ENCODE measurements around the gene WDR90.
A peak's percentile ranks its signal among the peaks of the same experiment; 100 is the strongest.

The WDR90 gene

GRCh38 chr16:648781-649589 lies at the start of gene WDR90:
WDR90 (plus strand) TSS chr16:649365; CDS start chr16:649417, 52 bp downstream.
- peak; percentile 77 to 90 (median 80) for DNase-seq

- no peak for DNase-seq
These were observed 48.4 kb upstream of the WDR90 start for GRCh38 chr16:600781-601180.

DNA sequence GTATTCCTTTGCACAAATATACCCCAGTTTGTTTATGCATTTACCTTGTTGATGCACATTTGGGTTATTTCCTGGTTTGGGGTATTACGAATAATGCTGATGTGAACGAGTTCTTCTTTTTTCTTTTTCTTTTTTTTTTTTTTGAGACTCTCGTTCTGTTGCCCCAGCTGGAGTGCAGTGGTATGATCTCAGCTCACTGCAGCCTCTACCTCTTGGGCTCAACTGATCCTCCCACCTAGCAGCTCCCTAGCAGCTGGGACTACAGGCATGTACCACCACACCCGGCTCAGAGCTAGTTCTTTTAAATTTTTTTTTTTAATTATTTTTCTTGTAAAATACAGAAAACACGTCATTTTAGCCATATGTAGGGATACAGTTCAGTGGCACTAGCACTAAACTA lies 45.2 kb upstream of the WDR90 start:
- no peak for DNase-seq

DNA sequence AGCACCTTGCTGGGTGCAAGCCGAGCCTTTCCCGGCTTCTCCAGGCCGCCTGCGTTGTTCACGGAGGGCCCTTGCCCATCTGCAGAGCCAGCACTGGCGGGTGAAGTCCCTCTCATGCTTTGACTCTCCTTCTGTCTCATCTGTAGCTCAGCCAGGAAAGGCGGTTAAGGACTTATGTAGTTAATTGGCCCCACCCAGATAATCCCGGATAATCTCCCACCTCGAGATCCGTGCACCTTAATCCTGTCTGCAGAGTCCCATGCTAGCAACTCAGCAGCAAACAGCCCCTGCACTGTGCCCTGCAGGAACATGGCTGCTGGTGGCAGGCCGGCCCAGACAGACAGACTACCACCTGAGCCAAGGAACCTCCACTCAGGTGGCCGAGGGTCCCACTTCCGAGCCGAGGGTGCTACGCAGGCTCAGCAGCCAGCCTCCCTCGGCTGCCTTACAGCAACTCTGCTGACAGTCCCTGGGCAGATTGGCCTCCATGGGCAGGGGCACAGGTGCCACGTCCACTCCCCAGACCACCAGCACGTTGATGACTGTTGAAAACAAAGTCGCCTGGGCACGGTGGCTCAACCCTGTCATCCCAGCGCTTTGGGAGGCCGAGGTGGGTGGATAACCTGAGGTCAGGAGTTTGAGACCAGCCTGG lies 42.4 kb upstream of the WDR90 start:
- DNase-seq = no peak

- no peak for DNase-seq
These were observed 41.1 kb upstream of the WDR90 start for GRCh38 chr16:608019-608418.

DNA sequence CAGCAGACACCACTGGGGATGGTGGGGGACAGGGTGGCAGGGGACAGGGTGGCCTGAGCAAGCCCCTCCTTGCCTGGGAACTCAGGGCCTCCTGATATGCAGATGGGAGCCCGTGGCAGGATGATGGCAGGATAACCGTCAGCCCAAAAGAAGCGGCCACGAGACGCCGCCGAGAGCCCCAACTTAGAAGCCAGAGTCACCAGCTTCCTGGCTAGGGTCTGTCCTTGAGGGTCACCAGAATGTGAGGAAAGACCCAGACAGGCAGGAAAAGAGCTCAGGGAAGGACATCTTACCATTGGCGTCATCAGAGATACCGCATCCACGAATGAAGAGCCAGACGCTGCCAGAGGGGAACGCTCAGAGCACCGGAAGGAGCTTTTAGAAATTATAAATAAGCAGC lies 39.8 kb upstream of the WDR90 start:
- no peak for DNase-seq

DNA sequence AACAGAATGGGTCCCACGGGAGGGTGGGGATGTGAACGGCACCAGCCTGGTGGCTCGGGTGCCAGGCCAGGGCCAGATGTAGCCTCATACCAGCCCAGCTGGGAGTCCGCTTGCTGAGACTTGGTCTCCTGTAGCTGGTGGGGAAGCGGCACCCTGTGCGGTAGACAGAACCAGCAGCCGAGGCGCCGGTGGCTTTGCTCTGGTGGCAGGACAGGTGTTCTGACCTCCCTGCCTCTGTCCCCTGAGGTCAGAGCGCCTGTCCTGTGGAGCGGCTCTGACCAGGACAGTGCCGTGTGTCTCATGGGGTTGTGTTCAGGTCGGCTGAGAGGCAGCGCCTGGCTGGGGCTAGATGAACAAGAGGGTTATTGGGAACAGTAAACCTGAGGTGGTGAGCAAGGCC lies 39.2 kb upstream of the WDR90 start:
- no peak for DNase-seq

GRCh38 chr16:610513-611381 lies 38.4 kb upstream of the WDR90 start:
- peak in 3 of 4 experiments; percentile 14 to 36 (median 23) for DNase-seq

DNA sequence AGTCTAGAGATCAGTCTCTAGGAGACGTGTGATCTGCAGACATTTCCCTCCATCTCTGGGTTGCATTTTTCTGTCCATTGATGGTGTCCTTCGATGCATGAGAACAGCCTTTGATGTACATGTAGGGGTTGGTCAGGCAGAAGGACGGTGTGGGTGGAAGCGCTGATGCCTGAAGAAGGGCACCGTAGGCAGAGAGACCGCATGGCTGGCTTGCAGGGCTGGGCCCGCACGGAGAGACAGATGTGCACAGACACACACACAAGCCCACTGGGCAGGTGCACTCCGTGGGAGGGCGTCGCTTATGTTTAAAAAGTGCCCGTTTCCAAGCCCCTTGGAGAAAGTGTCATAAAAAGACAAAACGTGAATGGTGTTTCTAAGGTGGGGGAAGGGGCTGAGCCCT lies 34.0 kb upstream of the WDR90 start:
- no peak for DNase-seq

- DNase-seq = no peak
These were observed 32.2 kb upstream of the WDR90 start for GRCh38 chr16:616733-617586.

- no peak for DNase-seq
These were observed 31.3 kb upstream of the WDR90 start for GRCh38 chr16:617855-618254.

GRCh38 chr16:619476-620100 lies 29.6 kb upstream of the WDR90 start:
- no peak for DNase-seq

- no peak for DNase-seq
These were observed 28.3 kb upstream of the WDR90 start for GRCh38 chr16:620700-621525.

DNA sequence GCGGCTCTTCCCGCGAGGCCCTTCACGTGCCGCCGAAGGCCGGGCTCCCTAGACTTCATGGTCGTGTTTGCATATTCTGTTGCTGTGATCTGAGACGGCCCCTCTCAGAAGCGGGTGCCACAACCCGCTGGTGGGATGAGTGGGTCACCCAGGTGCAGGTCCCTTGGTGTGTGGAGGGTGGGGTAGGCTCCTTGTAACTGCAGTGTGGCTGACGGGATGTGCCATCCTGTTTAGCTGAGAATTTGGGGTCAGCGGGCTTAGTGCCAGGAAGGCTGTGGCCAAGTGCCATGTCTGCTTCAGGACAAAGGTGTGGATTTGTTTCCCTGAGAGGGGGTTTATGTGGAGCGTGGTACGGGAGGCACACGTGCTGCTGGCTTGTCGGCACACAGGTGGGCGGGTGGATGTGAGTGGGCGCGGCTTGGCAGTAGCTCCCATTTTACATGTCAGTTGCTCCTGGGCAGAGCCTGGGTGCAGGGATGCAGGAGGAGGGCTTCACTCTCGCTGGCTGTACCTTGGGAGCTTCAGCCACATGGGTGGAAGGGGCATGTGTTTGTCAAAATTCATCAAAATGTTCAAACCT lies 27.5 kb upstream of the WDR90 start:
- no peak for DNase-seq

DNA sequence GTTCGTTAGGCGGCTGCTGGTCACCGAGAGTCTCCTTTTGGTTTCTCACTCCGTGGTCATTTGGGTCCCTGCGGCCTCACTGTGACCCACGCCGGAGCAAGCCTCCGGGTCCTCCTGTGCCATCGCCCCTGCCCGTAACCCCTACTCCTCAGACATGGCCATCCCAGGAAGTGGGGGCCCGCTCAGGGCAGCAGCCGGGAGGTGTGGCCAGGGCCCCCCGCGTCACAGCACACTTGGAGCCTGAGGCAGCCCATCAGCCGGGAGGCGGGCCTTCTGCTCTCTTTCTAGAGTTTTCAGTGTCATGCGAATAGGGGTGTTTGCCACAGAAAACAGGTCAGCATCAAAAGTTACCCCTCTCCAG lies 26.3 kb upstream of the WDR90 start:
- DNase-seq = no peak

- no peak for DNase-seq
These were observed 24.6 kb upstream of the WDR90 start for GRCh38 chr16:624526-625070.

- DNase-seq = no peak
These were observed 23.8 kb upstream of the WDR90 start for GRCh38 chr16:625117-625976.

DNA sequence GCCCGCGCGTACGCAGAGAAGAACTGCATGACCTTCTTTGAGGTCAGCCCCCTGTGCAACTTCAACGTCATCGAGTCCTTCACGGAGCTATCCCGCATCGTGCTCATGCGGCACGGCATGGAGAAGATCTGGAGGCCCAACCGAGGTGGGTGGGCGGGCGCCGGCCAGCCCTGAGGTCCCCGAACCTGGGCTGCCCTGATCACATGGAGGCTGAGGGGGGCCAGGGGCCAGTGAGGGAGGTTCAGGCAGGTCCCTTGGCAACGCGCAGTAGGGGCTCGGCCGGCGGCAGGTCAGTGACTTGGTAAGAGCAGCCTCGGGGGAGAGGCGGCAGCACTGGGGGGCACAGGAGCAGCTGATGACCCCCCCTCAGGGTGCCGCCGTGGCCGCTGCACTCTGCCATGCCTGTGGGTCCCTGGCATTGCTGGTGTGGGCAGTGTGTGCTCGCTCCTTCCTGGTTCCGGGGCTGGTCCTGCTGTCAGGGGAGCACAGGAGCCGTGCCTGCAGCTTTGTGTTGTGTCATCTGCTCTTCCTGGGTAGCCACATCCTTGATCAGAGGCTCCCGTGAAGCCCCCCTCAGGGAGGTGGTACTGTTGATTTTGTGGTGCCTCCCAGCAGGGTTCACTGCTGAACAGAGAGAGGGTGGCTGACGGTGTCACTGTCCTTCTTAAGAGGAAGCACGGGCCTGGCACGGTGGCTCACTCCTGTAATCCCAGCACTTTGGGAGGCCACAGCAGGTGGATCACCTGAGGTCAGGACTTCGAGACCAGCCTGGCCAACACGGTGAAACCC lies 23.0 kb upstream of the WDR90 start:
- no peak for DNase-seq

All from activated naive CD4-positive, alpha-beta T cell (primary cell).